ENCODE data around the gene TCTN1. TPM values are rescaled to one million over a fixed set of nuclear protein-coding genes. Genes with fewer than 3 reads are reported as not detected.
A peak's percentile ranks its signal among the peaks of the same experiment; 100 is the strongest.

Gene TCTN1
- total RNA-seq, 1 donor from 2014 or later = 29.5 TPM

GRCh38 chr12:110658242-110658641 is 44.3 kb downstream of the TCTN1 start:
- CTCF ChIA-PET = interaction anchor here (1.0 to 1.3 kb wide), 2 partner anchors 9 to 56 kb away, joined by 3 read pairs; no protein-coding TSS in a partner anchor
- DNase-seq (no peak), ATAC-seq (ENCODE audit: low read depth) (no peak)
- Mint-ChIP-seq H3K9me3 (no peaks in the 10 kb centered on the region), H3K27me3 (no peaks in the 10 kb centered on the region), H3K4me3 (no peak overlapping the region), H3K27ac (peak overlapping the region; percentile 97), H3K4me1 (peaks cover 93% of the 10 kb centered on the region), H3K36me3 (ENCODE audit: low read depth) (peaks cover 86% of the 10 kb centered on the region)
- intact Hi-C loops (cut with micrococcal nuclease) = no loop called here
- POLR2A ChIA-PET = interaction anchor here (0.5 to 2.3 kb wide), 4 partner anchors 9 to 51 kb away, joined by 3 to 14 read pairs (median 4); partner anchors contain the start of gene TCTN1
- no peak for TF ChIP-seq CTCF (IDR thresholded peaks at IDR 0.05)

GRCh38 chr12:110658878-110659277 is 44.9 kb downstream of the TCTN1 start:
- no peaks in the 10 kb centered on the region for H3K27me3 Mint-ChIP-seq
- ChIA-PET POLR2A (interaction anchor here (0.6 to 2.3 kb wide), 5 partner anchors 10 to 290 kb away, joined by 3 to 14 read pairs (median 4); partner anchors contain the start of gene TCTN1), CTCF (no interaction called here)
- no peaks in the 10 kb centered on the region for H3K9me3 Mint-ChIP-seq
- H3K36me3 Mint-ChIP-seq (ENCODE audit: low read depth) = peaks cover 83% of the 10 kb centered on the region
- peaks cover 92% of the 10 kb centered on the region for H3K4me1 Mint-ChIP-seq
- TF ChIP-seq CTCF (IDR thresholded peaks at IDR 0.05) = no peak
- ATAC-seq (ENCODE audit: low read depth) = no peak
- intact Hi-C loops (cut with micrococcal nuclease) = no loop called here
- no peak overlapping the region for H3K4me3 Mint-ChIP-seq
- H3K27ac Mint-ChIP-seq = peak overlapping the region; percentile 97
- DNase-seq = no peak

GRCh38 chr12:110661337-110661972 is 47.5 kb downstream of the TCTN1 start:
- CTCF ChIA-PET = interaction anchor here (1.2 to 1.3 kb wide), 2 partner anchors 36 to 41 kb away, joined by 4 read pairs; no protein-coding TSS in a partner anchor

GRCh38 chr12:110666892-110667291 is 53.0 kb downstream of the TCTN1 start:
- Mint-ChIP-seq H3K4me3 (peak overlapping the region; percentile 52), H3K27ac (peak overlapping the region; percentile 94), H3K4me1 (peaks cover 94% of the 10 kb centered on the region), H3K36me3 (ENCODE audit: low read depth) (peaks cover 68% of the 10 kb centered on the region), H3K9me3 (peaks cover 3% of the 10 kb centered on the region), H3K27me3 (no peaks in the 10 kb centered on the region)
- POLR2A ChIA-PET = interaction anchor here (0.5 to 4.4 kb wide), 7 partner anchors 11 to 31 kb away, joined by 3 to 30 read pairs (median 4); no protein-coding TSS in a partner anchor
- ATAC-seq (ENCODE audit: low read depth) (no peak), DNase-seq (no peak)
- CTCF ChIA-PET = interaction anchor here (2.5 kb wide), 1 partner anchor 47 kb away, joined by 9 read pairs; no protein-coding TSS in a partner anchor
- no peak for TF ChIP-seq CTCF (IDR thresholded peaks at IDR 0.05)
- intact Hi-C loops (cut with micrococcal nuclease) = no loop called here

More at GRCh38 chr12:110661337-110661972, 47.5 kb downstream of the TCTN1 start:
- ATAC-seq (ENCODE audit: low read depth) (peak; percentile 87), DNase-seq (peak; percentile 73)
- no peak for TF ChIP-seq CTCF (IDR thresholded peaks at IDR 0.05)
- Mint-ChIP-seq H3K36me3 (ENCODE audit: low read depth) (peaks cover 82% of the 10 kb centered on the region), H3K27ac (peak overlapping the region; percentile 97), H3K4me3 (peak overlapping the region; percentile 82), H3K4me1 (peaks cover 89% of the 10 kb centered on the region), H3K27me3 (no peaks in the 10 kb centered on the region), H3K9me3 (peaks cover 3% of the 10 kb centered on the region)
- POLR2A ChIA-PET = interaction anchor here (0.8 to 3.0 kb wide), 13 partner anchors 8 to 58 kb away, joined by 3 to 37 read pairs (median 4); partner anchors contain the start of genes HVCN1 and TCTN1
- intact Hi-C loops (cut with micrococcal nuclease) = loop anchor here (1.0 kb wide), 6 partner anchors 8 to 41 kb away; no protein-coding TSS in a partner anchor

- ChIA-PET CTCF (interaction anchor here (0.6 to 2.5 kb wide), 4 partner anchors 30 to 218 kb away, joined by 3 to 9 read pairs (median 5); partner anchors contain the start of gene ARPC3), POLR2A (interaction anchor here (1.1 to 4.4 kb wide), 12 partner anchors 10 to 54 kb away, joined by 3 to 30 read pairs (median 7); partner anchors contain the start of genes HVCN1 and TCTN1)
- TF ChIP-seq CTCF (IDR thresholded peaks at IDR 0.05) = no peak
- H3K36me3 Mint-ChIP-seq (ENCODE audit: low read depth) = peaks cover 73% of the 10 kb centered on the region
- H3K4me3 Mint-ChIP-seq = peak overlapping the region; percentile 78
- H3K9me3 Mint-ChIP-seq = peaks cover 3% of the 10 kb centered on the region
- peak overlapping the region; percentile 94 for H3K27ac Mint-ChIP-seq
- no peak for ATAC-seq (ENCODE audit: low read depth)
- H3K4me1 Mint-ChIP-seq = peaks cover 94% of the 10 kb centered on the region
- no peaks in the 10 kb centered on the region for H3K27me3 Mint-ChIP-seq
- no peak for DNase-seq
- intact Hi-C loops (cut with micrococcal nuclease) = loop anchor here (2.0 kb wide), 1 partner anchor 47 kb away; no protein-coding TSS in a partner anchor
These were observed 53.7 kb downstream of the TCTN1 start for GRCh38 chr12:110667671-110668070.
